HL-60 (cell line): ENCODE results near the gene LRRD1.
"Not testable (repeated sequence)": the region's sequence is repeated elsewhere in the genome, so short reads cannot be mapped to it uniquely, and the experiment has no call there.

ENCODE experiments used
- DNase-seq, 2 experiments: peaks; one replicate each; pipeline ENCODE4 v3.0.0-alpha.2; 2010 to 2020; ENCODE audit warnings: low read depth in 1 of 2, low spot score in 1 of 2
- H3K27ac ChIP-seq: fragments of 250-450 bp; sonication (Bioruptor Pico); replicated peaks from 2 replicates; pipeline ENCODE4 v1.5.1; 2020; ENCODE audit warnings: mild to moderate bottlenecking, moderate library complexity
- H3K27me3 ChIP-seq: fragments of 250-450 bp; sonication (Bioruptor Pico); 2 replicates; pipeline ENCODE4 v1.5.1; 2021; ENCODE audit warnings: mild to moderate bottlenecking, moderate library complexity; ENCODE audit not compliant: insufficient read depth, poor library complexity, severe bottlenecking
- H3K4me3 ChIP-seq: replicated peaks from 2 replicates; pipeline ENCODE4 v1.5.1; 2011; ENCODE audit warnings: mild to moderate bottlenecking, control low read depth, low read length; ENCODE audit not compliant: insufficient read depth
- CTCF ChIP-seq: IDR thresholded peaks from one replicate; pipeline ENCODE4 v1.5.1; 2011; ENCODE audit warnings: low read length, control low read depth, inconsistent platforms; ENCODE audit not compliant: insufficient read depth
- GABPA ChIP-seq: IDR thresholded peaks from 2 replicates; pipeline ENCODE4 v1.6.1; 2012; ENCODE audit warnings: low read depth
- POLR2AphosphoS5 ChIP-seq: IDR thresholded peaks from 2 replicates; pipeline ENCODE4 v1.6.1; 2012; ENCODE audit warnings: low read depth
- REST ChIP-seq: IDR thresholded peaks from 2 replicates; pipeline ENCODE4 v1.6.1; 2012; ENCODE audit warnings: low read depth; ENCODE audit not compliant: insufficient replicate concordance
- SPI1 ChIP-seq: IDR thresholded peaks from 2 replicates; pipeline ENCODE4 v1.6.1; 2012; ENCODE audit warnings: low read depth, mild to moderate bottlenecking, borderline replicate concordance

The LRRD1 gene

GRCh38 chr7:92205987-92206386 is 27.0 kb upstream of the LRRD1 start:
- H3K4me3 ChIP-seq: no peak overlapping the region
- no peak overlapping the region for H3K27ac ChIP-seq
- DNase-seq: no peak
- H3K27me3 ChIP-seq: no peaks in the 10 kb centered on the region
- TF ChIP-seq SPI1 (no peak), CTCF (no peak), GABPA (no peak), REST (no peak), POLR2AphosphoS5 (no peak)

GRCh38 chr7:92200791-92201190 is 21.8 kb upstream of the LRRD1 start:
- H3K27me3 ChIP-seq: no peaks in the 10 kb centered on the region
- H3K27ac ChIP-seq: no peak overlapping the region
- no peak for TF ChIP-seq POLR2AphosphoS5
- TF ChIP-seq CTCF: no peak
- TF ChIP-seq GABPA: no peak
- no peak for TF ChIP-seq SPI1
- TF ChIP-seq REST: no peak
- H3K4me3 ChIP-seq: no peak overlapping the region
- DNase-seq: no peak

GRCh38 chr7:92192326-92192725 is 13.4 kb upstream of the LRRD1 start:
- Histone ChIP-seq H3K27me3 (no peaks in the 10 kb centered on the region), H3K4me3 (no peak overlapping the region), H3K27ac (no peak overlapping the region)
- DNase-seq: no peak
- TF ChIP-seq REST: no peak
- TF ChIP-seq GABPA: no peak
- no peak for TF ChIP-seq SPI1
- TF ChIP-seq CTCF: no peak
- TF ChIP-seq POLR2AphosphoS5: no peak

DNA sequence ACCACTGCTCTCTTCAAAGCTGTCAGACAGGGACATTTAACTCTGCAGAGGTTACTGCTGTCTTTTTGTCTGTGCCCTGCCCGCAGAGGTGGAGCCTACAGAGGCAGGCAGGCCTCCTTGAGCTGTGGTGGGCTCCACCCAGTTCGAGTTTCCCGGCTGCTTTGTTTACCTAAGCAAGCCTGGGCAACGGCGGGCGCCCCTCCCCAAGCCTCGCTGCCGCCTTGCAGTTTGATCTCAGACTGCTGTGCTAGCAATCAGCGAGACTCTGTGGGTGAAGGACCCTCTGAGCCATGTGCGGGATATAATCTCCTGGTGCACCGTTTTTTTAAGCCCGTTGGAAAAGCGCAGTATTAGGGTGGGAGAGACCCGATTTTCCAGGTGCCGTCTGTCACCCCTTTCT is 10.3 kb upstream of the LRRD1 start:
- not testable (repeated sequence) for H3K27me3 ChIP-seq, DNase-seq, H3K4me3 ChIP-seq, H3K27ac ChIP-seq

DNA sequence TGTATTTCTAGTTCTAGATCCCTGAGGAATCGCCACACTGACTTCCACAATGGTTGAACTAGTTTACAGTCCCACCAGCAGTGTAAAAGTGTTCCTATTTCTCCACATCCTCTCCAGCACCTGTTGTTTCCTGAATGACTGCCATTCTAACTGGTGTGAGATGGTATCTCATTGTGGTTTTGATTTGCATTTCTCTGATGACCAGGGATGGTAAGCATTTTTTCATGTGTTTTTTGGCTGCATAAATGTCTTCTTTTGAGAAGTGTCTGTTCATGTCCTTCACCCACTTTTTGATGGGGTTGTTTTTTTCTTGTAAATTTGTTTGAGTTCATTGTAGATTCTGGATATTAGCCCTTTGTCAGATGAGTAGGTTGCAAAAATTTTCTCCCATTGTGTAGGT is 5.4 kb upstream of the LRRD1 start:
- not testable (repeated sequence) for DNase-seq, H3K27ac ChIP-seq, H3K27me3 ChIP-seq, H3K4me3 ChIP-seq
